HepG2 (cell line): ENCODE results near the gene ARHGDIA. TPM values are rescaled to one million over a fixed set of nuclear protein-coding genes. Genes with fewer than 3 reads are reported as not detected.

Experiments
- CEBPG ChIP-seq: IDR thresholded peaks from 2 replicates; pipeline ENCODE4 v1.6.1; 2016
- CSRNP1 ChIP-seq: sonication (generic); formaldehyde crosslinking; IDR thresholded peaks from 2 replicates; pipeline ENCODE4 v1.8.1; 2023; ENCODE audit warnings: mild to moderate bottlenecking, missing genetic modification reagents
- GATAD2A ChIP-seq: IDR thresholded peaks from 2 replicates; pipeline ENCODE4 v1.6.1; 2016
- HIC2 ChIP-seq: sonication (generic); formaldehyde crosslinking; IDR thresholded peaks from 2 replicates; pipeline ENCODE4 v1.9.0; 2022; ENCODE audit warnings: low read depth, missing genetic modification reagents
- HMG20B ChIP-seq: conservative IDR thresholded peaks from 2 replicates; pipeline ENCODE4 v1.6.1; 2016; ENCODE audit warnings: missing genetic modification reagents, missing compliant biosample characterization
- HNRNPH1 ChIP-seq: fragments of 200-400 bp; formaldehyde crosslinking; optimal IDR thresholded peaks from 2 replicates; pipeline ENCODE3; 2017; ENCODE audit warnings: mild to moderate bottlenecking, low read depth, low read length
- HNRNPUL1 ChIP-seq: fragments of 200-400 bp; formaldehyde crosslinking; IDR thresholded peaks from 2 replicates; pipeline ENCODE4 v1.6.1; 2017; ENCODE audit warnings: low read depth, mild to moderate bottlenecking, low read length, moderate library complexity
- IKZF4 ChIP-seq: sonication (generic); formaldehyde crosslinking; IDR thresholded peaks from 2 replicates; pipeline ENCODE4 v1.5.1; 2020; ENCODE audit warnings: borderline replicate concordance, mild to moderate bottlenecking, low read depth, missing genetic modification reagents; ENCODE audit errors: not compliant biosample characterization
- LCORL ChIP-seq, 2 experiments: fragments of 450-650 bp in 1 of 2; sonication (generic) in 1 of 2; formaldehyde crosslinking in 1 of 2; IDR thresholded peaks; 2 replicates each; pipeline versions ENCODE4 v1.5.0 to v1.6.1; 2017 to 2020; ENCODE audit warnings: antibody characterized with exemption in 1 of 2, missing genetic modification reagents in 1 of 2
- MTA3 ChIP-seq: sonication (generic); formaldehyde crosslinking; IDR thresholded peaks from 2 replicates; pipeline ENCODE4 v1.4.0; 2020; ENCODE audit warnings: missing genetic modification reagents
- POLR2A ChIP-seq, 2 experiments: IDR thresholded peaks; 2 replicates each; pipeline ENCODE4 v1.6.1; 2011; ENCODE audit warnings: low read depth in 2 of 2, low read length in 2 of 2, mild to moderate bottlenecking in 1 of 2, moderate library complexity in 1 of 2; ENCODE audit not compliant: insufficient read depth in 1 of 2
- RBM39 ChIP-seq: fragments of 200-400 bp; formaldehyde crosslinking; IDR thresholded peaks from one replicate; pipeline ENCODE4 v1.6.1; 2018; ENCODE audit warnings: antibody characterized with exemption, mild to moderate bottlenecking, low read depth, low read length; ENCODE audit not compliant: poor library complexity, severe bottlenecking
- SMYD3 ChIP-seq: sonication (generic); formaldehyde crosslinking; IDR thresholded peaks from 2 replicates; pipeline ENCODE4 v1.8.1; 2023; ENCODE audit warnings: mild to moderate bottlenecking, missing genetic modification reagents
- STAG1 ChIP-seq: sonication (generic); formaldehyde crosslinking; IDR thresholded peaks from 2 replicates; pipeline ENCODE4 v1.4.0; 2020; ENCODE audit warnings: missing genetic modification reagents
- ZBTB21 ChIP-seq: sonication (generic); formaldehyde crosslinking; IDR thresholded peaks from 2 replicates; pipeline ENCODE4 v1.4.0; 2020; ENCODE audit warnings: missing genetic modification reagents
- ZFP1 ChIP-seq: IDR thresholded peaks from 2 replicates; pipeline ENCODE4 v1.6.1; 2016
- ZNF124 ChIP-seq: sonication (generic); formaldehyde crosslinking; IDR thresholded peaks from 2 replicates; pipeline ENCODE4 v1.4.0; 2020; ENCODE audit warnings: missing genetic modification reagents
- ZNF205 ChIP-seq: IDR thresholded peaks from 2 replicates; pipeline ENCODE4 v1.6.1; 2018; ENCODE audit warnings: missing biosample characterization, missing genetic modification reagents
- ZNF317 ChIP-seq: sonication (generic); formaldehyde crosslinking; IDR thresholded peaks from 2 replicates; pipeline ENCODE4 v1.5.0; 2020; ENCODE audit warnings: mild to moderate bottlenecking, missing genetic modification reagents
- ZNF337 ChIP-seq: sonication (generic); formaldehyde crosslinking; IDR thresholded peaks from 2 replicates; pipeline ENCODE4 v1.5.1; 2020; ENCODE audit warnings: missing genetic modification reagents, low read depth, mild to moderate bottlenecking, borderline replicate concordance
- ZNF691 ChIP-seq: sonication (generic); formaldehyde crosslinking; IDR thresholded peaks from 2 replicates; pipeline ENCODE4 v1.4.0; 2020; ENCODE audit warnings: missing genetic modification reagents, low read depth, mild to moderate bottlenecking, borderline replicate concordance
- ZNF800 ChIP-seq: sonication (generic); formaldehyde crosslinking; IDR thresholded peaks from 2 replicates; pipeline ENCODE4 v1.4.0; 2020; ENCODE audit warnings: missing genetic modification reagents
- polyA plus RNA-seq, 8 experiments: library from polyadenylated mRNA; depleted of rRNA in 3 of 8; stranded (reverse) in 7 of 8; unstranded in 1 of 8; fragments of >200 nt; fragmentation: Illumina TruSeq in 4 of 8; extraction: Trizol in 4 of 8; gene quantifications; 2 replicates each; pipeline versions ENCODE4 v1.2.1 to v1.2.3, GENCODE V29; 2011 to 2016; ENCODE audit warnings: low read depth in 4 of 8, missing spikeins in 1 of 8, mixed read lengths in 1 of 8; ENCODE audit not compliant: insufficient read depth in 1 of 8
- total RNA-seq, 5 experiments: library from RNA; depleted of rRNA; stranded (reverse); fragments of >200 nt; fragmentation: Illumina TruSeq; extraction: Trizol; gene quantifications; 2 replicates each; pipeline ENCODE4 v1.2.3, GENCODE V29; 2016; ENCODE audit warnings: low read depth in 1 of 5
- TF ChIP-seq, protein P1 (sequence below): sonication (generic); formaldehyde crosslinking; conservative IDR thresholded peaks from 2 replicates; pipeline ENCODE4 v1.8.1; 2023; ENCODE audit warnings: missing genetic modification reagents
- TF ChIP-seq, protein P2 (sequence below): sonication (generic); formaldehyde crosslinking; IDR thresholded peaks from 2 replicates; pipeline ENCODE4 v1.5.0; 2020; ENCODE audit warnings: missing genetic modification reagents, mild to moderate bottlenecking, borderline replicate concordance

The ARHGDIA gene
- total and polyA plus RNA-seq, 2 of the 13 experiments (the other 11 are each of a cell fraction or from before 2014, with no cell fraction given): 40.0 to 64.0 TPM

- TF ChIP-seq ZNF800 (CRISPR knock-in tag): no peak
- TF ChIP-seq ZNF205 (CRISPR knock-in tag): 0 out of 2 replicates have a peak, but pooled peaks have one; percentile 7
- TF ChIP-seq SMYD3: no peak
- TF ChIP-seq POLR2A (IDR thresholded peaks at IDR 0.05; ENCODE audit: insufficient read depth in 1 of 2, low read depth in 2 of 2, low read length in 2 of 2): no peak
- no peak for TF ChIP-seq GATAD2A (CRISPR knock-in tag)
- no peak for TF ChIP-seq HIC2
- no peak for TF ChIP-seq IKZF4 (CRISPR knock-in tag)
- TF ChIP-seq HNRNPH1: no peak
- TF ChIP-seq MTA3 (CRISPR knock-in tag): no peak
- TF ChIP-seq LCORL (IDR thresholded peaks at IDR 0.05): no peak
- TF ChIP-seq LCORL (CRISPR knock-in tag; IDR thresholded peaks at IDR 0.05): no peak
- peak; percentile 63 for TF ChIP-seq RBM39
- no peak for TF ChIP-seq HNRNPUL1
- no peak for TF ChIP-seq HMG20B (CRISPR knock-in tag)
- no peak for TF ChIP-seq ZNF691 (CRISPR knock-in tag)
- TF ChIP-seq, protein P1, sequence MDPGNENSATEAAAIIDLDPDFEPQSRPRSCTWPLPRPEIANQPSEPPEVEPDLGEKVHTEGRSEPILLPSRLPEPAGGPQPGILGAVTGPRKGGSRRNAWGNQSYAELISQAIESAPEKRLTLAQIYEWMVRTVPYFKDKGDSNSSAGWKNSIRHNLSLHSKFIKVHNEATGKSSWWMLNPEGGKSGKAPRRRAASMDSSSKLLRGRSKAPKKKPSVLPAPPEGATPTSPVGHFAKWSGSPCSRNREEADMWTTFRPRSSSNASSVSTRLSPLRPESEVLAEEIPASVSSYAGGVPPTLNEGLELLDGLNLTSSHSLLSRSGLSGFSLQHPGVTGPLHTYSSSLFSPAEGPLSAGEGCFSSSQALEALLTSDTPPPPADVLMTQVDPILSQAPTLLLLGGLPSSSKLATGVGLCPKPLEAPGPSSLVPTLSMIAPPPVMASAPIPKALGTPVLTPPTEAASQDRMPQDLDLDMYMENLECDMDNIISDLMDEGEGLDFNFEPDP (CRISPR knock-in tag): no peak
- peak; percentile 41; the same call in 1 of the 2 replicates for TF ChIP-seq ZNF317 (CRISPR knock-in tag)
- no peak for TF ChIP-seq ZFP1
- TF ChIP-seq ZBTB21: no peak
- TF ChIP-seq STAG1: no peak
- TF ChIP-seq, protein P2, sequence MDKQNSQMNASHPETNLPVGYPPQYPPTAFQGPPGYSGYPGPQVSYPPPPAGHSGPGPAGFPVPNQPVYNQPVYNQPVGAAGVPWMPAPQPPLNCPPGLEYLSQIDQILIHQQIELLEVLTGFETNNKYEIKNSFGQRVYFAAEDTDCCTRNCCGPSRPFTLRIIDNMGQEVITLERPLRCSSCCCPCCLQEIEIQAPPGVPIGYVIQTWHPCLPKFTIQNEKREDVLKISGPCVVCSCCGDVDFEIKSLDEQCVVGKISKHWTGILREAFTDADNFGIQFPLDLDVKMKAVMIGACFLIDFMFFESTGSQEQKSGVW (CRISPR knock-in tag): no peak
- no peak for TF ChIP-seq CEBPG (CRISPR knock-in tag)
- no peak; the same call in 1 of the 2 replicates for TF ChIP-seq ZNF337 (CRISPR knock-in tag)
- no peak for TF ChIP-seq ZNF124 (CRISPR knock-in tag)
- TF ChIP-seq CSRNP1: no peak
Measured at GRCh38 chr17:81910840-81911276, 39.7 kb upstream of the ARHGDIA start (continued).
